ENCODE measurements around the gene PCDHGA4. TPM values are rescaled to one million over a fixed set of nuclear protein-coding genes. Genes with fewer than 3 reads are reported as not detected.

The PCDHGA4 gene
- total and polyA plus RNA-seq, 2 of the 8 experiments (the other 6 are each of a cell fraction or from before 2014, with no cell fraction given): 1.4 to 1.9 TPM

- H3K79me1 ChIP-seq (ENCODE audit: low read depth, low read length): no peaks in the 10 kb centered on the region
- H2BK5ac ChIP-seq (ENCODE audit: low read depth, low read length): no peak overlapping the region
- no peak overlapping the region for H4K8ac ChIP-seq (ENCODE audit: extremely low read depth, insufficient read depth, low read length)
- no peak overlapping the region for H4K5ac ChIP-seq (ENCODE audit: insufficient read length, low read depth, low read length)
- FAIRE-seq: no peak
- no peaks in the 10 kb centered on the region for H3K4me1 ChIP-seq (replicated peaks in 1 of 4; ENCODE audit: control insufficient read depth in 3 of 4, insufficient read depth in 4 of 4, low read length in 3 of 4)
- H3K79me2 ChIP-seq (ENCODE audit: control insufficient read depth in 1 of 2, insufficient read depth in 2 of 2, low read length in 2 of 2): no peaks in the 10 kb centered on the region
- no peak overlapping the region for H2BK20ac ChIP-seq (ENCODE audit: low read length)
- no peaks in the 10 kb centered on the region; a peak in 1 of 7 replicates for H3K27me3 ChIP-seq (replicated peaks in 1 of 4; ENCODE audit: control insufficient read depth in 3 of 4, extremely low read depth in 1 of 4, insufficient read depth in 3 of 4, low read length in 3 of 4)
- H3K23ac ChIP-seq (ENCODE audit: insufficient read length): no peak overlapping the region
- no peak overlapping the region for H2BK15ac ChIP-seq (ENCODE audit: low read length)
- H4K91ac ChIP-seq (replicated peaks; ENCODE audit: insufficient read length, low read length): no peak overlapping the region
- H2AK5ac ChIP-seq (ENCODE audit: low read depth, low read length): no peak overlapping the region
- peaks cover 3 to 29% (median 14%) of the 10 kb centered on the region in 4 experiments; a peak in 7 of 8 replicates for H3K36me3 ChIP-seq (ENCODE audit: control insufficient read depth in 2 of 4, insufficient read depth in 4 of 4, low read length in 3 of 4)
- H2AFZ ChIP-seq (ENCODE audit: low read length): no peak overlapping the region
- no peak overlapping the region for H3K14ac ChIP-seq (ENCODE audit: insufficient read length)
- ChIA-PET POLR2A (ENCODE audit: partially characterized antibody) (interaction anchor here (1.0 kb wide), 2 partner anchors 8 to 125 kb away, joined by 3 read pairs; no protein-coding TSS in a partner anchor), CTCF (ENCODE audit: partially characterized antibody) (interaction anchor here (0.9 to 8.7 kb wide), 16 partner anchors 12 to 207 kb away, joined by 3 to 68 read pairs (median 8); partner anchors contain the start of genes PCDHB10, PCDHB16, PCDHGA10 and PCDHGA2)
- H2BK120ac ChIP-seq (replicated peaks; ENCODE audit: low read depth, low read length): no peak overlapping the region
- no peak overlapping the region for H3K27ac ChIP-seq (ENCODE audit: low read depth, low read length)
- H3K9me3 ChIP-seq (ENCODE audit: insufficient read depth in 2 of 2, low read depth in 1 of 2, low read length in 1 of 2): peaks cover 46 to 49% of the 10 kb centered on the region in 2 experiments
- no peak overlapping the region for H2BK12ac ChIP-seq (ENCODE audit: low read depth, low read length)
- no peak overlapping the region; a peak in 1 of 4 replicates for H3K4me2 ChIP-seq (ENCODE audit: insufficient read depth in 1 of 2, low read depth in 2 of 2, low read length in 2 of 2)
- WGBS, 2 experiments (ENCODE audit: extremely low coverage in 1 of 2, insufficient coverage in 1 of 2, insufficient read length in 1 of 2, insufficient replicate concordance in 2 of 2, low coverage in 1 of 2, low lambda C conversion rate in 2 of 2, missing lambda C conversion rate in 1 of 2): 96% methylated on average over 10 of the region's 10 CpGs; no CpG with 5 or more reads in 1 of the 2 experiments
- H3K4me3 ChIP-seq (ENCODE audit: extremely low read depth in 1 of 4, insufficient read depth in 2 of 4, low read depth in 3 of 4, low read length in 4 of 4): peak overlapping the region in 1 of 4 experiments; percentile 36; a peak in 1 of 8 replicates
- H3K56ac ChIP-seq (replicated peaks; ENCODE audit: insufficient read length, low read depth, low read length): no peak overlapping the region
- H4K20me1 ChIP-seq (replicated peaks in 1 of 2; ENCODE audit: control insufficient read depth in 1 of 2, insufficient read depth in 2 of 2, low read length in 2 of 2): no peaks in the 10 kb centered on the region
- no peaks in the 10 kb centered on the region; the same call in 1 of the 2 replicates for H3K23me2 ChIP-seq (ENCODE audit: low read depth, low read length)
- no peak for DNase-seq (ENCODE audit: low read depth in 1 of 2, low spot score in 2 of 2)
- TF ChIP-seq CEBPB (IDR thresholded peaks at IDR 0.05; ENCODE audit: low read depth, low read length) (peak; percentile 95), ATF2 (IDR thresholded peaks at IDR 0.05; ENCODE audit: low read length) (no peak)
- H3K4ac ChIP-seq (replicated peaks; ENCODE audit: insufficient read length, low read depth, low read length): no peak overlapping the region
- no peak overlapping the region for H3K18ac ChIP-seq (ENCODE audit: extremely low read depth, low read length)
- H3K9ac ChIP-seq (replicated peaks in 1 of 4; ENCODE audit: extremely low read depth in 1 of 4, low read depth in 3 of 4, low read length in 3 of 4): no peak overlapping the region
Measured at GRCh38 chr5:141388661-141389060, 33.8 kb downstream of the PCDHGA4 start.

Data from H1 (cell line).